GM23248 (cell line): Measurements from ENCODE around the gene SHCBP1L.

Source experiments
- EZH2 ChIP-seq: fragments of 200-600 bp; sonication (generic); IDR thresholded peaks from 2 replicates; pipeline ENCODE4 v1.6.1; 2018; ENCODE audit warnings: antibody characterized with exemption, mild to moderate bottlenecking; ENCODE audit not compliant: insufficient read depth, poor library complexity, severe bottlenecking
- EZH2phosphoT487 ChIP-seq: fragments of 200-600 bp; sonication (generic); IDR thresholded peaks from 2 replicates; pipeline ENCODE4 v1.6.1; 2018; ENCODE audit warnings: antibody characterized with exemption, moderate library complexity, mild to moderate bottlenecking, low read depth; ENCODE audit not compliant: insufficient read depth

DNA sequence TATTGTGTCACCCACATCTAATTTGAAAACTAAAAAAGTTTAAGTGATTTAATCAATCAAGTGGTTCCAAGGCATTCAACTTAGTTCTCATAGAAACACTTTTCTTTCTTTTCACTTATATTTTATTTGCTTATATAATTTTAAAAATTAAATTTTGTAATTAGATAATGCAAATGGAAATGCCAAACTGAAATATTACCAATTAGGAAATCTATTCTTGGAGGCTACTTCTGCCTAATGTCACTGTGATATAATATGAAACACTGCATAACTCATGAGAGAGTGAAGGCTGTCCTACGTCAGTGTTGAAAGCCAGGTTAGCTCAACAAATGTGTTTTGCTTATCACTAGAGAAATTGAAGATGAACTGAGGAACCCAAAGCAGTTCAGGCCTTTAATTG, 18.3 kb upstream of the SHCBP1L start:
- TF ChIP-seq EZH2 (no peak), EZH2phosphoT487 (no peak)
